Stimulated activated CD4-positive, alpha-beta T cell treated with anti-CD3 and anti-CD28 coated beads, TNF-alpha, amount 100 ng/mL, for 24 hours (primary cell): Measurements from ENCODE around the gene YIF1B.
A peak's percentile ranks its signal among the peaks of the same experiment; 100 is the strongest.
"Not testable (repeated sequence)": the region's sequence is repeated elsewhere in the genome, so short reads cannot be mapped to it uniquely, and the experiment has no call there.

Source experiments
- DNase-seq, 3 experiments: peaks; one replicate each; pipeline ENCODE4 v3.0.0-alpha.2; 2020; ENCODE audit warnings: low read depth in 3 of 3

The YIF1B gene, protein sequence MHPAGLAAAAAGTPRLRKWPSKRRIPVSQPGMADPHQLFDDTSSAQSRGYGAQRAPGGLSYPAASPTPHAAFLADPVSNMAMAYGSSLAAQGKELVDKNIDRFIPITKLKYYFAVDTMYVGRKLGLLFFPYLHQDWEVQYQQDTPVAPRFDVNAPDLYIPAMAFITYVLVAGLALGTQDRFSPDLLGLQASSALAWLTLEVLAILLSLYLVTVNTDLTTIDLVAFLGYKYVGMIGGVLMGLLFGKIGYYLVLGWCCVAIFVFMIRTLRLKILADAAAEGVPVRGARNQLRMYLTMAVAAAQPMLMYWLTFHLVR

DNA sequence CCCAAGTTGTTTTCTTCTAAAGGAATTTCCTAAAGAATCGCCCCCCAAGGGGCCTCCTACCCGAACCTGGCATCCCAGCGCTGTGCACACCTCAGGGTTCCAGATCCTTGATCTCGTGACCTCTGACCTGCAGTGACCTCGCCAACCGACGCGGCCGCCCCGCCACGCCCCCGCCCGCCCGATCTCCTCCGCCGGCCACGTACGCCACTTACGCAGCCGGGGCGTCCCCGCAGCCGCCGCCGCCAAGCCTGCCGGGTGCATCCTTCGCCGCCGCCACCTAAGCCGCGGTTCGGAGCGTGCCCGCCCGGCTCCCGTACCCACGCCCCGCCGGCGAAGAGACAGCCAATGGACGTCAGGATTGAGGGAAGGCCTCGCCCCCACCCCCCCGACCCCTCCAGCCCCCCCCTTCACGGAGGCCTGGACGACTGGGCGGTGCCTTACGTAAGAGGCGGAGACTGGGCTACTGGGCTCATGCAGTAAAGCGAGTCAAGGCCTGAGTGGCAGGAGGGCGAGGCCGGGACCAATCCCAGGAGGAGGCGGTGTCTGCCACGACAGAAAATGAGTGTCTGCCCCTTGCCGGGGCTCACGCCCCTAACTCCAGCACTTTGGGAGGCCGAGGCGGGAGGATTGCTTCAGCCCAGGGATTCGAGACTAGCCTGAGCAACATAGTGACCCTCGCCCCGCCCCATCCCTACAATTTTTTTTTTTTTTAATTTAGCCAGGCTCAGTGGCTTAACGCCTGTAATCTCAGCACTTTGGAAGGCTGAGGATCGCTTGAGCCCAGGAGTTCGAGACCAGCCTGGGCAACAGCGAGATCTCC lies at the start of gene YIF1B:
TSS of gene YIF1B (minus strand) at position 291 of the 820 bp plus-strand sequence. CDS start at position 261, 30 bp downstream.
- DNase-seq = peak; percentile 90 to 96 (median 92)

DNA sequence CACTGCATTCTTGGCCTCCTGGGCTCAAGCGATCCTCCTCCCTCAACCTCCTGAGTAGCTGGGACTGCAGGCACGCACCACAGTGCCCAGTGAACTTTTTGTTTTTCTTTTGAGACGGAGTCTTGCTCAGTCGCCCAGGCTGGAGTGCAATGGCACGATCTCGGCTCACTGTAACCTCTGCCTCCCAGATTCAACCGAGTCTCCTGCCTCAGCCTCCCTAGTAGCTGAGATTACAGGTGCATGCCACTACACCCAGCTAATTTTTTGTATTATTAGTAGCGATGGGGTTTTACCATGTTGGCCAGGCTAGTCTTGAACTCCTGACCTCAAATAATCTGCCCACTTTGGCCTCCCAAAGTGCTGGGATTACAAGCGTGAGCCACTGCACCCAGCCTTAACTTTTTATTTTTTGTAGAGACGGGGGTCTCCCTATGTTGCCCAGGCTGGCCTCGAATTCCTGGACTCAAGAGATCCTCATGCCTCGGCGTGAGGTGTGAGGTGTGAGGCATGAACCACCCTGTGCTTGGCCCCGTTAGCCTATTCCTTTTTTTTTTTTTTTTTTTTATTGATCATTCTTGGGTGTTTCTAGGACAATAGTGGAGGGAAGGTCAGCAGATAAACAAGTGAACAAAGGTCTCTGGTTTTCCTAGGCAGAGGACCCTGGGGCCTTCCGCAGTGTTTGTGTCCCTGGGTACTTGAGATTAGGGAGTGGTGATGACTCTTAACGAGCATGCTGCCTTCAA lies 47.4 kb upstream of the YIF1B start:
- DNase-seq = not testable (repeated sequence)

DNA sequence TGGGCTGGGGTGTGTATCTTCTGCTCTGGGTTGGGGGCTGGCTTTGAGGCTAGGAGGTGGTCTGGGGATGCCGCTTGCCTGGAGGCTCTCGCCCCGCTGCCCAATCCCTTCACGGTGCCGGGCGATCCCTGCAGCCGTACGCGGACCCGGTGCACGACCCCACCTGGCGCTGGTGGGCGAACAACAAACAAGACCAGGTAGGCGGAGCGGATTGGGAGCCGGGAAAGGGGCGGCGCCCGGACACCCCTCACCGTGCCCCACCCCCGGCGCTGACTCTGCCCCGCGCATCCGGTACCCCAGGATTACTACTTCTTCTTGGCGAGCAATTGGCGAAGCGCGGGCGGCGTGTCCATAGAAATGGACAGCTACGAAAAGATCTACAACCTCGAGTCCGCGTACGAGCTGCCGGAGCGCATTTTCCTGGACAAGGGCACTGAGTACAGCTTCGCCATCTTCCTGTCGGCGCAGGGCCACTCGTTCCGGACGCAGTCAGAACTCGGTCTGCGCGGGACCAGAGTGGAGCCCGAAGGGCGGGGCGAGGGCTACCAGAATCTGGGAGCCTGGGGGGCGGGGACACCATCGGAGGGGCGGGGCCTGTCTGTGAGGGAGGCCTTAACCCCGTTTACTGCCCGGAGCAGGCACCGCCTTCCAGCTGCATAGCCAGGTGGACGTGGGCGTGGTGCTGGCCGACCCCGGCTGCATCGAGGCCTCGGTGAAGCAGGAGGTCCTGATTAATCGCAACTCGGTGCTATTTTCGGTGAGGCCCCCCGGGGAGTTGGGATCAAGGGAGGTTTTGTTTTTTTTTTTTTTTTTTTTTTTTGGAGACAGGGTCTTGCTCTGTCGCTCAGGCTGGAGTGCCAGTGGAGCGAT lies 46.6 kb upstream of the YIF1B start:
- peak; percentile 58 to 91 (median 59) for DNase-seq

DNA sequence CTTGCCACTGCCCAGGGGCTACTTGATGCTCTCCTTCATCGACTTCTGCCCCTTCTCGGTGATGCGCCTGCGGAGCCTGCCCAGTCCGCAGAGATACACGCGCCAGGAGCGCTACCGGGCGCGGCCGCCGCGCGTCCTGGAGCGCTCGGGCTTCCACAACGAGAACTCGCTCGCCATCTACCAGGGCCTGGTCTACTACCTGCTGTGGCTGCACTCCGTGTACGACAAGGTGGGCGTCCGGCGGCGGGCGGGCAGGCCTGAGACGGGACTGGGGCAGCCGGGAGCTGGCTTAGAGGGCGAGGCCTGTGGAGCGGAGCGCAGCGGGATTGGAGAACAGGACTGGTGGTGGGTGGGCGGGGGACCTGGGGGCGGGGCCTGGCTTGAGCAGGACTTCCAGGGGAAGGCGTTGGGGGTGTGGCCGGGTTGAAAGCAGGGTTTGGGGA lies 45.9 kb upstream of the YIF1B start:
- peak; percentile 37 to 79 (median 38) for DNase-seq

DNA sequence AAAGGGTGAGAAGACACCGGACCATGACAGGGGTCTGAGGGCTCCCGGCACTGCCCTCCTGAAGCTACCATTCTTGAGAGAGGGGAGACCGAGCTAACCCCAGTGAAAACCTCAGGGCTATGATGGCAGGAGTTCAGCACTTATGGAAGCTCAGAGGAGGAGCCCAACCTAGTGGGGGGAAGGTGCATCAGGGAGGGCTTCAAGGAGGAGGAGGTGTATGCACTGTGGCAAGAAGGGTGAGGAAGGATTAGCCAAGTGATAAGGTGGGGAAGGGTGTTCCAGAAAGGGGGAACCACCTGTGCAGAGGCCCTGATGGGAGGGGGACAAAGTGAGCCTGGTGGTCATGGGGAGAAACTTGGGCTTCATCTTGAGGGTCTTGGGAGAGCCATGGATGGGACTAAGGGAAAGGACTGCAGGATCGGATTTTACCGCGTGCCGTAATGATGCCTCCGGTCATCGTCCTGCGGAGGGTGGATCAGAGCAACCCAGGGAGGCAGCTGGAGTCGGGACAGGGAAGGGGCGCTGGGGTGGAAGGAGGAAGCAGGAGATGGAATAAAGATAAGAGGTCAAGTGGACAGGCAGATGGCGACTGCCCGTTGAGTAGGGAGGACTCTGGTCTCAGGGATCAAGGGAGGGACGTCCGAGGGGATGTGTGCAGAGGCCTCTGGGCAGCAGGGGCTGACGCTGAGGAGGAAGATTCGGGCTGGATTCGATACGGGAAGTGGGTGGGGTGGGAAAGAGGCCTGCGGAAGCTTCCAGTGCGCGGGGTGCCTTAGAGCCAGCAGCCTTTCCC lies 45.3 kb upstream of the YIF1B start:
- no peak for DNase-seq

DNA sequence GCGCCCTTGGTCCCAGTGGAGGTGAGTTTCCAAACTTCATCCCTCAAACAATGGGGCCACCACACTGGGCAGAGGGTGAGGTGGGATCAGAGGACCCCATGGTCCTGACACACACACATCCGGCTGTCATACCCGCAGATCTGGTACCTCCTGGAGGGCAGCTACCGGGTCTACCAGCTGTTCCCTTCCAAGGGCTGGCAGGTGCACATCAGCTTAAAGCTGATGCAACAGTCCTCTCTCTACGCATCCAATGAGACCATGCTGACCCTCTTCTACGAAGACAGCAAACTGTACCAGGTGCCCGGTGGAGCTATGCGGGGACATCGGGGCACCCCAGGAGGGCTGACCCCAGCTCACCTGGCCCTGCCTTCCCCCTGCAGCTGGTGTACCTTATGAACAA lies 44.6 kb upstream of the YIF1B start:
- no peak for DNase-seq

DNA sequence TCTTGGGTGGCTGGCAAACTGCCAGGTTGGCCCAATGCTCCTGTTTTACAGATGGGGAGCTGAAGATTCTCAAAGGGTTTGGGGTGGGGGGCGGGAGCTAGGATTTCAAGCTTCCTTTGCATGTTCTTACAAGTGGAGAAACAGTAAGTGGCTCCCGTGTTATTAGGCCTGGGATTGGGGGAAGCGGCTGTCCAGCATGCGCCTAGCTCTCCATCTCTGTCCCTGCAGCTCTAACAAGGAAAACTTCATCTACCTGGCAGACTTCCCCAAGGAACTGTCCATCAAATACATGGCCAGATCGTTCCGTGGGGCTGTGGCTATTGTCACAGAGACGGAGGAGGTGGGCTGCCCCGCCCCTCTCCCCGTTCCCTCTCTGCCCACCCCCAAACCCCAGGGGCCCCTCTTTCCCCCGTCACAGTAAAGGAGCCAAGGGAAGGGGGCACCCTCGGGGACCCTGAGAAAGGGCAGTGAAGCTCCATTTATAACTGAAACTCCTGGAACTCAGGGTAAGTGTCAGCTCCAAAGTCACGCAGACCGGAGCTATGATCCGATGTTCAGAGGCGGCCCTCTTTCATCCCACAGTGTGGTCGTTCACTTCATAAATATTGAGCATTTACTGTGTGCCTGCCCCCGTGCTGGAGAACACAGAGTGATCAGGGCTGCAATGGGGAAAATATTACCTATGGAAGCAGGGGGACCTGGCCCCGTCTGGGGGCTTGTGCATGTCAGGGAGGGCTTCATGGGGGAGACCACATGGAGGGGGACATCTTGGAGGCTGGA lies 43.7 kb upstream of the YIF1B start:
- no peak for DNase-seq

DNA sequence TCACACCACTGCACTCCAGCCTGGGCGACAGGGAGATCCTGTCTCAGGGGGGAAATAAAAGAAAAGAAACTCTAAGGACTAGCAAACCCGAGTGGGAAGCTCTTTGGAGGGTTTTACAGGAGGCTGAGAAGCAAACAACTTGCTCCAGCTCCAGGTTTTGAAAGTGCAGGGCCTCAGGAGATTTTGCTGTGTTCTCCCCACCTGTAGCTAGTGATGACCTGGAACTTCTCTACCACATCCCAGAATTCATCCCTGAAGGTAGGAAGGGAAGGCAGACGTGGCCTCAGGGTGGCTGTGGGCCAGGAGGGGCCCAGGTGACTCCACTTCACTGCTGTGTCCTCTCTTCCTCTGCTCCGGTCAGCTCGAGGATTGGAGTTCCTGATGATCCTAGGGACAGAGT lies 42.3 kb upstream of the YIF1B start:
- DNase-seq = no peak

DNA sequence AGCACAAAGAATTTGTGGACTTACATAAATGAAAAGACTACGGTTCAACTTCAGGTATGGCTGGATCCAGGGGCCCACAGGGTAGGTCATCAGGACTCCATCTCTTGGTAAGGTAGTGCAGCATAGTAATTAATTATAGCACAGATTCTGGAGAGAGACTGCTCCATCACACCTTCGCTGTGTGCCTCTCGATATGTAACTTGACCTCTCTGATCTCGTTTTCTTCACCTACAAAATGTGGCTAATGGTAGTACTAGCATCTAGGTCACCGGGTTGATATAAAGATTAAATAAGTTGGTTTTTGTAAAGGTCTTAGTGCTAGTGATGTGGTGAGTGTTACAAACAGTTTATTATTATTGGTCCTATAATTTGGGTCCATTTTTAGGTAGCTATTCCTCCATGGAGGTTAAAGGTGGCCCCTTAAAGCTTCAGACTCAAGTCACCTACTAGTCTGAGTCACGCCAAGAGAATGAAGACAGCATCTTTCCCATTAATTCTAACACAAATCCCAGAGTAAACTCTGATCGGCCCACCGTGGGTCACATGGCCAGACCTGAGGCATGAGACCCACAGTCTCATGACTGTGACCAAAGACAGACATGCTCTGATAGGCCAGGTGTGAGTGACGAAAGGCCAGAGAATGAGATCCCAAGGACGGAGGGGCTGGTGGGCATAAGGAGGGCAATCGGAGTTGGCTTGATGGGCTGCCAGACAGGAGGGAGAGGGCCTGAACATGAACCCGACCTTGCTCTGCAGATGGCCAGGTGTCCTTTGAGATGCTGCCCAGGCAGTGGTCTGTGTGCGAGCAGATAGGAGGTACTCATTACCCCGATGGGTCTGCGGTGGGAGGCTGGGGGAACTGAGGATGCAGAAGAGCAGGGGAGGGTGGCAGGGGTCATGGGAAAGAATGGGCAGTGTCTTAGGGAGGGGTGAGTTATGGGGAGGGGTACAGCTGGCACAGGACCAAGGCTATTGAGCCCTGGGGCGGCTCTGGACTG lies 40.3 kb upstream of the YIF1B start:
- no peak for DNase-seq

DNA sequence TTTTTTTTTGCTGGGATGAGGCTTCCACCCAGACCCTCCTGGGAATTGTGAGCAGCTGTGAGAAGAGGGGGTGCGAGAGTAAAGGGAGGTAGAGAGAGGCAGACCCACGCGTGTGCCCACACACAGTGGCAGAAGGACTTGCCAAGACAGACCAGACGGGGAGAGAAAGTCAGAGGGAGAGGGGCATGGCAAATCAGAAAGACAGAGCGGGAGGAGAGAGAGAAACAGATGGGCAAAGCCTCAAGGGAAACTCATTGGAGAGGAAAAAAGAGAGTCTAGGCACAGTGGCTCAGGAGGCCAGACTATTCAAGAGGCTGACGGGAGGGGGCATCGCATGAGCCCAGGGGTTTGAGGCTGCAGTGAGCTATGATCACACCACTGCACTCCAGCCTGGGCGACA lies 36.9 kb upstream of the YIF1B start:
- no peak for DNase-seq

DNA sequence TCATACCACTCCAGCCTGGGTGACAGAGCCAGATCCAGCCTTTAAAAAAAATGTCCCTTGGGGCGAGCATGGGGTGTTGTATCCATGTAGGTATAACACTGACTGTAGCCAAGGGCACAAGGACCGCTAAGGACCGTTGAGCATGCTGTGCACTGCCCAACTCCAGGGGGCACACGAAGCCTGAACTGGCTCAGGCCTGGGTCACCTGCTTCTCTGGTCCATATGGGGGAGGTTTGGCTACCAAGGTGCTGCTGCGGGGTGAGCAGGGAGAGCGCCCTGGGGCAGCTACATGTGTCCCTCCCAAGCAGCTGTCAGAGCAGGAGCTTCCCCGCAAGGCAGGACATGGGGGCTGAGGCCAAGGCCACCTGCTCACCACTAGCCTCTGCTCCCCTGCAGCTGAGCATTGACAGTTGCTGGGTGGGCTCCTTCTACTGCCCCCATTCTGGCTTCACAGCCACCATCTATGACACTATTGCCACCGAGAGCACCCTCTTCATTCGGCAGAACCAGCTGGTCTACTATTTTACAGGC lies 36.2 kb upstream of the YIF1B start:
- DNase-seq = no peak

DNA sequence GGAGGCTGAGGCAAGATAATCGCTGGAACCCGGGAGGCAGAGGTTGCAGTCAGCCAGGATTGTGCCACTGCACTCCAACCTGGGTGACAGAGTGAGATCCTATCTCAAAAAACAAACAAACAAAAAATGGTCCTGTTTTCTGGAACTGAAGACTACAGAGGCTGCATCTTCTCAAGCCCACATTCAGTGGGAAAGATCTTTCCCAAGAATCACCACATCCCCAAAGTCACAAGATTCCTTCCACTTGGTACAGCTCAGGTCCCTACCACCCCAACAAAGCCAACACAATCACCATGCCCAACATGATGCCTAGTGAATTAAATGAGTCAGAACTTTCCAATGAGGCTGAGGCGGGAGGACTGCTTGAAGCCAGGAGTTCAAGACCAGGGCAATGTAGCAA lies 35.1 kb upstream of the YIF1B start:
- DNase-seq = no peak

DNA sequence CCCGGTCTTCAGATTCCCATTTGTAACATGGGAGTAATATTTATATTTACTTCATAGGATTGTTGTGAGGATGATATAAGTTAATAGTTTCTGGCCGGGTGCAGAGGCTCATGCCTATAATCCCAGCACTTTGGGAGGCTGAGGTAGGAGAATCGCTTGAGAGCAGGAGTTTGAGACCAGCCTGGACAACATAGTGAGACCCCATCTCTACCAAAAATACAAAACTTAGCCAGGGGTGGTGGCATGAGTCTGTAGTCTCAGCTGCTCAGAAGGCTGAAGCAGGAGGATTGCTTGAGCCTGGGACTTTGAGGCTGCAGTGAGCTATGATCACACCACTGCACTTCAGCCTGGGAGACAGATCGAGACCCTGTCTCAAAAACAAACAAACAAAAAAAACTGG lies 31.1 kb upstream of the YIF1B start:
- DNase-seq = no peak

DNA sequence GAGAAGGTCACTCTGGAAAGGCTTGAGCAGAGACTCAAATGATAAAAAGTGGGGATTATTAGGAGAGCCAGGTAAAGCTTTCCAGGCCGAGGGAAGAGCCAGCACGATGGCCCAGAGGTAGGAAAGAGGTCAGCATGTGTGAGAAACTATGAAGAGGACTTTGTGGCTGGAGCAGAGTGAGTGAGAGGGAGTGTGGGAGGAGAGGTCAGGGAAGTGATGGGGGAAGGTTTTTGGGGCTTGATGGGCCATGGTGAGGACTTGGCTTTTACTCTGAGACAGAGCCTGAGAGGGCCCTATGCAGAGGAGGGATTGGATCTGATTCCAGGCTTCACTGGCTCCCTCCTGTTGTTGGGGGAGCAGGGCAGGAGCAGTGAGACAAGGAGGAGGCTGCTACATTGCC lies 25.2 kb upstream of the YIF1B start:
- no peak for DNase-seq

DNA sequence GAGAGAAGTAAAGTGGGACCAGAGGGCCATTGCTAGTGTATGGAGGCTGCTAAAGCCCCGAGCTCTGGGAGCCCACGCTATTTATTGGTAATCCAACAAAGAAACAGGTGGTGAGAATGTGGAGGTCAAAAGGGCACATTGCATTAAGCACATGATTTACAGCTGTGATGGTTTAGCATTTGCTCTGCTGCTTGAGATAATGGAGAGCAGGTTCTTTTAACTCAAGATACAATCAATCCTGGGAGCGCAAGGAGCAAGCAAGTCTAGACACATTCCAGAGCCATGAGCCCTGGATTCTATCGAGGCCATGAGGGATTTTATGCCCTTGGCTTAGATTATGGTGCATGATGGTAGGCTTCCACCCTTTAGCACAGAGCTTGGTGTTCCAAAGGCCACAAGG lies 23.3 kb upstream of the YIF1B start:
- DNase-seq = not testable (repeated sequence)

DNA sequence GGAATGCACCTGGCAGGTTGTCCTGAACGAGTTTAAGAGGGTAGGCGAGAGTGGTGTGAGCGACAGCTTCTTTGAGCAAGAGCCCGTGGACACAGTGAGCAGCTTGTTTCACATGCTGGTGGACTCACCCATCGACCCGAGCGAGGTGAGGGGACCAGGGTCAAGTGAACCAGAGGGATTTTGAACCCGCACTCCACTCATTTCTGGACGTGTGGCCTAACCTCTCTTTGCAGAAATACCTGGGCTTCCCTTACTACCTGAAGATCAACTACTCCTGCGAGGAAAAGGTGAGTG lies 21.6 kb upstream of the YIF1B start:
- DNase-seq = no peak

DNA sequence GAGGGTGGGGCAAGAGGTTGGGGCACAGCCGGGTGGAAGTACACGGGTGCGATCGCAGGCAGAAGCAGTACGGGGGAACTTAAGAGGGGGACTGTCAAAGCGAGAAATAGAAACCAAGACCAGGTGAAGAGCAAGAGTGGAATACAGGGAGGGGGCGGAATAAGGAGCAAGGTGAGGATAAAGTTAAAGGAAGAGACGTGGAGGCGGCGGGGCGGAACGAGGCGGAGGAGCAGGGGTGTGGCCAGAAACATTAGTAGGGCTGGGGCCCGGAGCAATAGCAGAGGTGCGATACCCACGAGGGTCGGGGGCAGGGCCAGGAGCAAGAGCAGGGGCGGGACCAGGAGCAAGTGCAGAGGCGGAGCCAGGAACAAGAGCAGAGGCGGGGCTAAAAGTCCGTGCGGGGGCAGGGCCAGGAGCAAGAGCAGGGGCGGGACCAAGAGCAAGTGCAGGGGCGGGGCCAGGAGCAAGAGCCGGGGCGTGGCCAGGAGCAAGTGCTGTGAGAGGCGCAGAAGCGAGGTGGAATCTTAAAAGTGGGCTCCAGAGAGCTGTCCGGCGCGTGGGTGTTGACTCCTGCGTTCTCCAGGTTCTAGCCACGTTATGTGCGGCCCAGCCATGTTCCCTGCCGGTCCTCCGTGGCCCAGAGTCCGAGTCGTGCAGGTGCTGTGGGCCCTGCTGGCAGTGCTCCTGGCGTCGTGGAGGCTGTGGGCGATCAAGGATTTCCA lies 21.1 kb upstream of the YIF1B start:
- peak; percentile 89 to 96 (median 95) for DNase-seq
